ENCODE measurements around the gene ATG7.
"Not testable (repeated sequence)": the region's sequence is repeated elsewhere in the genome, so short reads cannot be mapped to it uniquely, and the experiment has no call there.

Gene ATG7

DNA sequence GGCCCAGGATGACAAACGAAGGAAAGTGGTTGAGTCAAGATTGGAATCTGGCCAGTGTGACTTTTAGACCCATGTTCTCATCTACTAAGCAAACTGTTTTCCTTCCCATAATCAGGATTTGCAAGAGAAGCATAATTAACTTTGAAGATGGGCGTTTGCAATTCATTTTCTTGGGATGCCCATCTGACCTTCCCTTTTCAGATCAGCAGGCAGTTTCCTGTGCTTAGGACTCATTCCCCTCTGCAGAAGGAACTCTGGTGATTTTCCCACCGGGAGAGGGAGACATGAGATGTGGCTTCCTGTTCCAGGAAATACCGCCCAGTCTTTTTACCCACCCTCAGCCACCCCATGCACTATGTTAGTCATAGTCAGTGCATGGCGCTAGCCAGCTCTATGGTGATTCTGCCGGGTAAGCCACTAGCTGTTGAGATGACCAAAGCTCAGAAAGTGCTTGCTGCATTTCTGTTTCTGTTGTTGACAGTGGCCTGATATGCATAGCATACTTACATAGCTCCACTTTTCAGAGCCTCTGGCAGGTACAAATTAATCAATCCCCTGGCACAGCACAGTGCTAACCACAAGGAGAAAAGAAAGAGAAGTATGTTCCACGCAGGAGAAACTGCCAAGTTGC, 242.1 kb downstream of the ATG7 start:
- peak; percentile 88 for DNase-seq

- DNase-seq = no peak
Measured at GRCh38 chr3:11517601-11518000, 245.4 kb downstream of the ATG7 start.

- DNase-seq = no peak
Measured at GRCh38 chr3:11521167-11521566, 249.0 kb downstream of the ATG7 start.

GRCh38 chr3:11522398-11522715, 250.2 kb downstream of the ATG7 start:
- no peak for DNase-seq

- DNase-seq = peak; percentile 37
Measured at GRCh38 chr3:11522953-11523571, 250.9 kb downstream of the ATG7 start.

- DNase-seq = no peak
Measured at GRCh38 chr3:11523572-11524101, 251.4 kb downstream of the ATG7 start.

DNA sequence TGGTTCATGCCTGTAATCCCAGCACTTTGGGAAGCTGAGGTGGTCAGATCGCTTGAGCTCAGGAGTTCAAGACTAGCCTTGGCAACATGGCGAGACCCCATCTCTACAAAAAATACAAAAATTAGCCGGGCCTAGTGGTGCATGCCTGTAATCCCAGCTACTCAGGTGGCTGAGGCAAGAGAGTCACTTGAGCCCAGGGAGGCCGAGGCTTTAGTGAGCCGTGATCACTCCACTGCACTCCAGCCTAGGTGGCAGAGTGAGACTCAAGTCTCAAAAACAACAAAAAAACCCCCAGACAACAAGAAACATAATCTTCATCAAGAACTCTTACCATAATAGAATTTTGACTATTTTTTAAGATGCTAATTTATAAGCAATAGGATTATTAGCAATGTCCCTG, 253.9 kb downstream of the ATG7 start:
- DNase-seq = not testable (repeated sequence)

GRCh38 chr3:11529281-11529680, 257.1 kb downstream of the ATG7 start:
- DNase-seq = peak; percentile 15

DNA sequence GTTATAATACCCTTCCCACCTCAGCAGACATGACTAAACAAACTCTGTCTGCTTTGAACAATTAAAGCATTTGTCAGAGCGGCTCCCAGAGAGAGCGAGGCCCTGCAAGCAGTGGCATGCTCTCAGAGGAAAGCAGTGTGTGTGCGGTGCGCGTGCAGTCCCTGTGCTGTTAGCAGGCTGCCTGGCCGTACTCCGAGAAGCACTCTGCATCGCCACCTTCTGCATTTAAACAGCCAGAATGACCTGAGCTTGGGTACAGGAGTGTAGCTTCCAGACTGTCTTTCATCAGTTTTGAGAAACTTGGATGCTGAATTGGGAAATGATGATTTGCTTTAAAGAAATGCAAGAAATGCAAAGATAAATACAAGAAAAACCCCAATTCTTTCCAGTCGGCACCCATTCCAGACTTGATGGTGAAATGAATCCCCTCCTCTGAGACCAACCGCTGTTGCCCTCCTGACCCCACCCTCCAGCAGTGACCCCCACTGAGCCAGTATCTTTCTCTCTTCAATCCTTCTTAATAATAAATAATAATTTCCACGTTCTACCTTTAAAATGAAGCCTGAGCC, 258.0 kb downstream of the ATG7 start:
- DNase-seq = peak; percentile 93

- DNase-seq = no peak
Measured at GRCh38 chr3:11532931-11533391, 260.8 kb downstream of the ATG7 start.

GRCh38 chr3:11534011-11534792, 262.0 kb downstream of the ATG7 start:
- DNase-seq = no peak

- DNase-seq = no peak
Measured at GRCh38 chr3:11534793-11535101, 262.6 kb downstream of the ATG7 start.

DNA sequence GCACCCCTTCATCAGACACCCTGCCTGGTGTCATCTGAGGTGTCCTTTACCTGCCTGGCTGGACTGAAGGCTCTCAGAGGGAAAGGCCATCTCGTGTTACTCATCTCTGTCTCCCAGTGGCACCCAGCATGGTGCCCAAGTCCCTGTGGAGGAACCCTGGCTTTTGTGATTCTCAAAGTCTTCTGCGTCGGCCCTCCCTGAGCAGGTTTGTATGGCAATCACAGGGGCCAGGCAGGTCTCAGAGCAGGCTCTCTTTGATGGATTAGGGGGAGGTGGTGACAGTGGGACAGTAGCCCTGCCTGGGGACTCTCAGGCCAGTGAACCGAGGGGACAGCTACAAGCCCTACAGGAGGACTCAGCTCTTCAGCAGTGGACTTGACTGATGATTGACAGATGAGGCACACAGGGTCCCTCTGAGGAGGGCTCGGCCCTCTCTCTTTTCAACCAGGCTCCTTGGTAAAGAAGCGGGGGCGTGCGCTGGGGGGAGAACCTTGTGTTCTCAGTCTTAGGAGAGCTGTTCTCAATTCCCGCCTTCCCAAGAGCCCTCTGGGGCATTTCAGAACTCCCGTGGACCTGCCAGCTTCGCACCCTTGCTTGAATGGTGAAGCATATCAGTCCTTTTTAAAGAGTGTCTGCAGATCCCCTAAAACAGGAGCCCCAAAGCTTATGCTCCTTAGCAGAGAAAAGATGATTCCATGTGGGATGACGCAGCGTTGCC, 263.2 kb downstream of the ATG7 start:
- no peak for DNase-seq

- no peak for DNase-seq
Measured at GRCh38 chr3:11536132-11536935, 264.1 kb downstream of the ATG7 start.

- DNase-seq = no peak
Measured at GRCh38 chr3:11536936-11537612, 264.9 kb downstream of the ATG7 start.

DNA sequence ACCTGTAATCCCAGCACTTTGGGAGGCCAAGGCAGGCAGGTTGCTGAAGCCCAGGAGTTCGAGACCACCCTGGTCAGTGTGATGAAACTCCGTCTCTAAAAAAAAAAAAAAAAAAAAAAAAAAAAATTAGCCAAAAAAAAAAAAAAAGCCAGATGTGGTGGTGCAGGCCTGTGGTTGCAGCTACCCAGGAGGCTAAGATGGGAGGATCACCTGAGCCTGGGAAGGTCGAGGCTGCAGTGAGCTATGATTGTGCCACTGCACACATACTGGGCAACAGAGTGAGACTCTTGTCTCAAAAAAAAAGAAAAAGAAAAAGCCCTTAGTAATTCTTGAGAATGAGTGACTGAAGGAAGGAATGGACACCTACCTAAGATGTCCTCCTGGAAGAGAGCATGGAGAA, 266.4 kb downstream of the ATG7 start:
- DNase-seq = no peak

GRCh38 chr3:11539218-11539617, 267.0 kb downstream of the ATG7 start:
- no peak for DNase-seq

GRCh38 chr3:11539677-11540076, 267.5 kb downstream of the ATG7 start:
- DNase-seq = no peak

DNA sequence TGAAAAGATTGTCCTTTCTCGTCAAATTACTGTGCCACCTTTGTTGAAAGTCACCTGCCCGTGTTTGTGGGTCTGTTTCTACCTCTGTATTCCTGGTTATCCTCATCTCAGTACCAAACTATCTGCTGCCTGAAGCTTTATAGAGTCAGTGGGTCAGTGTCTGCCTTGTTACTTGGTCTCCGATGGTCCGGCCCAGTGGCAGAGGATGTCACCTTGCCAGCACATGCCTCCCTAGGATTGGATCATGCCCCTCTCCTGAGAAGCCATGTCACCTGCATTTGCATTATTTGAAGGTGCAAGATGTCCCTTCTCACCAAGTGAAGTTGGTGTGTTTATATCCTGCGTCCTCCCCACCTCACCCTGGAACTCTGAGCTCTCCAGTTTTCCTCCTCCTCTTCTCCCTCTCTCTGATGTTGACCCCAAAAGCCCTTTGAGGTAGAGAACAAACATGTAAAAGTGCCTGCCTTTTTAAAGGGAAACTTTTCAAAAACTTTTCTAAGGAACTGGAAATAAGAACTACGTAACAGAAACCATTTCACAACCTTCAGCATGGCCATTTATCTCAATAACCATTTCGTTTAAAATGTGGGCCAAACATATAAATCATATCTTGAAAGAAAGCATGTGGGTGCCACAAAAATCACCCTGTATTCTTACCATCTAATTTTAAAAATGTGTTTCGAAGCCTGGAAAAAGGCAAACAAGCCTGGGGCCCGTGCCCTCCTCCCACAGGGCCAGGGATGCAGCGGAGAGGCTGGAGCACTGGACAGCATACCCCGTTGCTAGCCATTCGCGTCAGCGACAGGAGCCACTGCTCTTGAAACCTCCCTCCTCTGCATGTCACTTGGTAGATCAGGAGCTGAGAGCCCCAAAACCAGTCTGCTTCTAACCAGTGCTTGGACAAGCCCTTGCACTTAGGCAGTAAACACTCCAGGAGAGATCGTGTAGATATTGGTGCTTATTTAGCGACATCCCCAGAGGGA, 269.4 kb downstream of the ATG7 start:
- DNase-seq = no peak

GRCh38 chr3:11542551-11542950, 270.4 kb downstream of the ATG7 start:
- no peak for DNase-seq
